Tibial nerve (tissue), 4 donors: Measurements from ENCODE around the gene BOLA1.
"Not testable (repeated sequence)": the region's sequence is repeated elsewhere in the genome, so short reads cannot be mapped to it uniquely, and the experiment has no call there.

Experiments
- EP300 ChIP-seq, 2 donors: sonication (generic); formaldehyde crosslinking; IDR thresholded peaks; one replicate each; pipeline ENCODE4 v1.6.1; 2017; ENCODE audit warnings: antibody characterized with exemption in 2 of 2, mild to moderate bottlenecking in 1 of 2
- POLR2A ChIP-seq, 2 donors: fragments of 450-650 bp; IDR thresholded peaks; one replicate each; pipeline ENCODE4 v1.6.1; 2017; ENCODE audit warnings: antibody characterized with exemption in 2 of 2, mild to moderate bottlenecking in 2 of 2, moderate library complexity in 2 of 2
- TF ChIP-seq, protein P1 (sequence below), 5 experiments: fragments of 200-600 bp in 3 of 5; fragments of 450-650 bp in 2 of 5; sonication (generic) in 3 of 5; IDR thresholded peaks; one replicate each; pipeline ENCODE4 v1.5.1; 2016 to 2019; ENCODE audit warnings: antibody characterized with exemption in 5 of 5, mild to moderate bottlenecking in 3 of 5, moderate library complexity in 2 of 5

- TF ChIP-seq, protein P1, sequence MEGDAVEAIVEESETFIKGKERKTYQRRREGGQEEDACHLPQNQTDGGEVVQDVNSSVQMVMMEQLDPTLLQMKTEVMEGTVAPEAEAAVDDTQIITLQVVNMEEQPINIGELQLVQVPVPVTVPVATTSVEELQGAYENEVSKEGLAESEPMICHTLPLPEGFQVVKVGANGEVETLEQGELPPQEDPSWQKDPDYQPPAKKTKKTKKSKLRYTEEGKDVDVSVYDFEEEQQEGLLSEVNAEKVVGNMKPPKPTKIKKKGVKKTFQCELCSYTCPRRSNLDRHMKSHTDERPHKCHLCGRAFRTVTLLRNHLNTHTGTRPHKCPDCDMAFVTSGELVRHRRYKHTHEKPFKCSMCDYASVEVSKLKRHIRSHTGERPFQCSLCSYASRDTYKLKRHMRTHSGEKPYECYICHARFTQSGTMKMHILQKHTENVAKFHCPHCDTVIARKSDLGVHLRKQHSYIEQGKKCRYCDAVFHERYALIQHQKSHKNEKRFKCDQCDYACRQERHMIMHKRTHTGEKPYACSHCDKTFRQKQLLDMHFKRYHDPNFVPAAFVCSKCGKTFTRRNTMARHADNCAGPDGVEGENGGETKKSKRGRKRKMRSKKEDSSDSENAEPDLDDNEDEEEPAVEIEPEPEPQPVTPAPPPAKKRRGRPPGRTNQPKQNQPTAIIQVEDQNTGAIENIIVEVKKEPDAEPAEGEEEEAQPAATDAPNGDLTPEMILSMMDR (IDR thresholded peaks at IDR 0.05), result not testable (repeated sequence)
- TF ChIP-seq POLR2A, EP300 (IDR thresholded peaks at IDR 0.05): not testable (repeated sequence)
These were observed 39.3 kb downstream of the BOLA1 start for GRCh38 chr1:149938668-149939003.
